Mesenchymal stem cell (in vitro differentiated cells and primary cell): ENCODE results near the gene MORC2.

Source experiments
- DNase-seq: peaks from one replicate; pipeline ENCODE4 v3.0.0-alpha.2; 2013
- H2AFZ ChIP-seq: one replicate; pipeline ENCODE4 v1.6.1; 2013; ENCODE audit warnings: low read depth, mild to moderate bottlenecking, control low read depth, inconsistent platforms, low read length, moderate library complexity
- H2AK5ac ChIP-seq: 2 replicates; pipeline ENCODE4 v1.6.1; 2013; ENCODE audit warnings: low read length, moderate library complexity, mild to moderate bottlenecking, inconsistent platforms; ENCODE audit not compliant: severe bottlenecking
- H2BK120ac ChIP-seq: one replicate; pipeline ENCODE4 v1.6.1; 2013; ENCODE audit warnings: low read depth, mild to moderate bottlenecking, inconsistent platforms, low read length, moderate library complexity
- H2BK12ac ChIP-seq, 2 experiments: one replicate each; pipeline ENCODE4 v1.6.1; 2013; ENCODE audit warnings: inconsistent platforms in 2 of 2, low read length in 2 of 2, mild to moderate bottlenecking in 2 of 2, moderate library complexity in 2 of 2, control low read depth in 1 of 2
- H2BK15ac ChIP-seq: one replicate; pipeline ENCODE4 v1.6.1; 2013; ENCODE audit warnings: mild to moderate bottlenecking, low read depth, inconsistent platforms; ENCODE audit not compliant: poor library complexity, severe bottlenecking
- H2BK5ac ChIP-seq: 2 replicates; pipeline ENCODE4 v1.6.1; 2013; ENCODE audit warnings: low read depth, mild to moderate bottlenecking, low read length, control low read depth, inconsistent platforms; ENCODE audit not compliant: poor library complexity, severe bottlenecking
- H3K14ac ChIP-seq, 2 experiments: one replicate each; pipeline ENCODE4 v1.6.1; 2013; ENCODE audit warnings: inconsistent platforms in 2 of 2, low read length in 2 of 2, control low read depth in 1 of 2, mild to moderate bottlenecking in 1 of 2, moderate library complexity in 1 of 2
- H3K18ac ChIP-seq, 2 experiments: one replicate each; pipeline ENCODE4 v1.6.1; 2013; ENCODE audit warnings: inconsistent platforms in 2 of 2, low read length in 2 of 2, control low read depth in 1 of 2, low read depth in 1 of 2, mild to moderate bottlenecking in 1 of 2
- H3K23ac ChIP-seq, 2 experiments: one replicate each; pipeline ENCODE4 v1.6.1; 2013; ENCODE audit warnings: inconsistent platforms in 2 of 2, low read length in 2 of 2, mild to moderate bottlenecking in 2 of 2, moderate library complexity in 2 of 2, control low read depth in 1 of 2
- H3K27ac ChIP-seq: 2 replicates; pipeline ENCODE4 v1.5.1; 2013; ENCODE audit warnings: mild to moderate bottlenecking, moderate library complexity, low read length, control low read depth, inconsistent platforms; ENCODE audit not compliant: poor library complexity, severe bottlenecking
- H3K27me3 ChIP-seq, 2 experiments: 2 replicates each; pipeline versions ENCODE4 v1.6.1 to v1.7.0; 2013; ENCODE audit warnings: low read length in 2 of 2, mild to moderate bottlenecking in 2 of 2, moderate library complexity in 2 of 2, control low read depth in 1 of 2, inconsistent platforms in 1 of 2; ENCODE audit not compliant: control insufficient read depth in 1 of 2, insufficient read depth in 1 of 2
- H3K36me3 ChIP-seq, 2 experiments: 2 replicates each; pipeline versions ENCODE4 v1.6.1 to v1.7.0; 2013; ENCODE audit warnings: low read length in 2 of 2, control low read depth in 1 of 2, inconsistent platforms in 1 of 2, low read depth in 1 of 2, mild to moderate bottlenecking in 1 of 2; ENCODE audit not compliant: insufficient read depth in 2 of 2, control insufficient read depth in 1 of 2
- H3K4ac ChIP-seq, 2 experiments: one replicate each; pipeline ENCODE4 v1.6.1; 2013; ENCODE audit warnings: inconsistent platforms in 2 of 2, low read length in 2 of 2, mild to moderate bottlenecking in 2 of 2, moderate library complexity in 2 of 2, control low read depth in 1 of 2, low read depth in 1 of 2
- H3K4me1 ChIP-seq: 2 replicates; pipeline ENCODE4 v1.6.1; 2013; ENCODE audit warnings: low read depth, low read length, control low read depth; ENCODE audit not compliant: control insufficient read depth, insufficient read depth
- H3K4me2 ChIP-seq: 2 replicates; pipeline ENCODE4 v1.6.1; 2013; ENCODE audit warnings: low read length, mild to moderate bottlenecking, inconsistent platforms; ENCODE audit not compliant: poor library complexity, severe bottlenecking
- H3K4me3 ChIP-seq, 2 experiments: 2 replicates each; pipeline versions ENCODE4 v1.5.1 to v1.7.0; 2013; ENCODE audit warnings: low read length in 2 of 2, mild to moderate bottlenecking in 2 of 2, control low read depth in 1 of 2, low read depth in 1 of 2; ENCODE audit not compliant: insufficient read depth in 1 of 2
- H3K79me1 ChIP-seq: replicated peaks from 2 replicates; pipeline ENCODE4 v1.6.1; 2013; ENCODE audit warnings: mild to moderate bottlenecking, control low read depth, low read length, inconsistent platforms; ENCODE audit not compliant: poor library complexity, severe bottlenecking
- H3K9ac ChIP-seq: 2 replicates; pipeline ENCODE4 v1.7.0; 2013; ENCODE audit warnings: mild to moderate bottlenecking, low read length, moderate library complexity
- H3K9me3 ChIP-seq: 2 replicates; pipeline ENCODE4 v1.7.0; 2013; ENCODE audit warnings: mild to moderate bottlenecking, low read length; ENCODE audit not compliant: control insufficient read depth
- H4K8ac ChIP-seq: one replicate; pipeline ENCODE4 v1.6.1; 2013; ENCODE audit warnings: inconsistent platforms, mild to moderate bottlenecking, low read length, moderate library complexity
- H4K91ac ChIP-seq: one replicate; pipeline ENCODE4 v1.6.1; 2013; ENCODE audit warnings: mild to moderate bottlenecking, low read length, inconsistent platforms
- WGBS: methylation state at CpG from one replicate; pipeline ENCODE4 v1.1.7; 2013; ENCODE audit warnings: mixed read lengths; 5-methylcytosine and 5-hydroxymethylcytosine counted together

MORC2 gene

DNA sequence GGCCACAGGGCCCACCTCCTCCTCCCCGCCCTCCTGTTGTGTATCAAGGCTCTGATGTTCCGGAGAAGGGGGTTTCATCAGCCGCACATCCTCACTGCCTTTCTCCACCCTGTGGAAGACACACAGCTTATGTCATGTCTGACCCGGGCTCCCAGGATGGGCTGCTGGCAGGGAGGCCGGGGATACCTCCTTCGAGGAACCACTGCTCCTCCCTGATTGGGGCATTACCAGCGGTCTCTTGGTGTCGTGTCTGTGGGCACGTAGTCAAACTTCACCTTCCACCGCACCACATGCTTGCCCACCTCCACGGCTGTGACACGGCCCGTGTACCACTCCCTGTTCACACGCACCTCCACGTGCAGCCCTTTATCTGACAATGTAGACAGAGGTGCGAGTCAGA is 35.9 kb downstream of the MORC2 start:
- 96% methylated on average over 16 of the region's 16 CpGs for WGBS

DNA sequence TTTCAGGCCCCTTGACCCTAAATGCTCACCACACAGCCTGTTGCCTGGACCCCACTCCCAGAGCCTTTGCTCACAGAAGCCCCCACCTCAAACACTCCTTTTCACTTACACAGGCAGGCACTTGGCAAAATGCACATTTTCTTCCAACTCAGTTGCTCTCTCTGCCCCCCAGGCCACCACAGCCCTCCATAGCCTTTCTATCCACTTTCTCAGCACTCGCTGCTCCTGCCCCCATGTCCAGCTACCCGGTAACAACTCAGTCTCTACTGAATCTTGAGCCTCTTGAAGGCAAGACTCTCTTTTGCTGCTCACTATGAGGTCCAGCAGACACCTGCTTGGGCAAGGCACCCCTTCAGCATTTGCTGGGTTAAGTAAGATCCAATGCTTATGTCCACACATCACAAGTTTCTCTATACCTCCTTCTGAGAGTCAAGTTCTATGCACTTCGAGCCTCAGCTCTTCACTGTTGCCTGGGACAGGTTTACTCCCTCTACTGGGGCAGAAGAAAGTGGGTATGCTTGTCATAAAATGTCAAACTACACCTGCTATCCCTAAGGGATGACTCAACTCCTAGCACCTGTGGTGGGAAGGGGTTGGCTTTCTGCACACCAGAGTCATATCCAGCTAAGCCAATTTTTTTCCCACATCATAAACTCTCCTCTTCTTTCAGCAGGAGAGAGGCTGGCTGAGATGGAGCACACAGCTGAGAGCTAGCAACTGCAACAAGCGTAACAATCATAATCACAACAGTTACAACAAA is 36.9 kb downstream of the MORC2 start:
- H3K4me1 ChIP-seq, result no peaks in the 10 kb centered on the region
- H3K4me2 ChIP-seq, result no peak overlapping the region
- H3K23ac ChIP-seq, result no peak overlapping the region
- H2BK12ac ChIP-seq, result no peak overlapping the region
- no peak overlapping the region for H2AFZ ChIP-seq
- no peak overlapping the region for H3K14ac ChIP-seq
- no peak overlapping the region for H3K27ac ChIP-seq
- H4K91ac ChIP-seq, result no peak overlapping the region
- no peak for DNase-seq
- no peak overlapping the region for H3K9ac ChIP-seq
- H4K8ac ChIP-seq, result no peak overlapping the region
- no peaks in the 10 kb centered on the region for H3K9me3 ChIP-seq
- peaks cover 77 to 98% of the 10 kb centered on the region in 2 experiments for H3K36me3 ChIP-seq
- no peak overlapping the region for H3K4ac ChIP-seq
- no peak overlapping the region for H3K4me3 ChIP-seq
- H3K18ac ChIP-seq, result no peak overlapping the region
- H2BK120ac ChIP-seq, result no peak overlapping the region
- H2BK15ac ChIP-seq, result no peak overlapping the region
- H2AK5ac ChIP-seq, result no peak overlapping the region
- H3K79me1 ChIP-seq, result peaks cover 25% of the 10 kb centered on the region
- no peaks in the 10 kb centered on the region for H3K27me3 ChIP-seq
- 98% methylated on average over 2 of the region's 4 CpGs for WGBS
- H2BK5ac ChIP-seq, result no peak overlapping the region

More for the DNA sequence above, 35.9 kb downstream of the MORC2 start:
- Histone ChIP-seq H3K18ac (no peak overlapping the region), H3K79me1 (peaks cover 28% of the 10 kb centered on the region), H2BK120ac (no peak overlapping the region), H3K23ac (no peak overlapping the region), H4K91ac (no peak overlapping the region), H2BK12ac (no peak overlapping the region), H3K4ac (no peak overlapping the region), H3K27ac (no peak overlapping the region), H2BK5ac (no peak overlapping the region), H3K4me2 (no peak overlapping the region), H3K4me1 (no peaks in the 10 kb centered on the region), H3K27me3 (no peaks in the 10 kb centered on the region), H3K36me3 (peaks cover 77 to 98% of the 10 kb centered on the region in 2 experiments), H3K9me3 (no peaks in the 10 kb centered on the region), H2AK5ac (no peak overlapping the region), H3K14ac (no peak overlapping the region), H3K4me3 (no peak overlapping the region), H4K8ac (no peak overlapping the region), H2BK15ac (no peak overlapping the region), H2AFZ (no peak overlapping the region), H3K9ac (no peak overlapping the region)
- DNase-seq, result no peak

DNA sequence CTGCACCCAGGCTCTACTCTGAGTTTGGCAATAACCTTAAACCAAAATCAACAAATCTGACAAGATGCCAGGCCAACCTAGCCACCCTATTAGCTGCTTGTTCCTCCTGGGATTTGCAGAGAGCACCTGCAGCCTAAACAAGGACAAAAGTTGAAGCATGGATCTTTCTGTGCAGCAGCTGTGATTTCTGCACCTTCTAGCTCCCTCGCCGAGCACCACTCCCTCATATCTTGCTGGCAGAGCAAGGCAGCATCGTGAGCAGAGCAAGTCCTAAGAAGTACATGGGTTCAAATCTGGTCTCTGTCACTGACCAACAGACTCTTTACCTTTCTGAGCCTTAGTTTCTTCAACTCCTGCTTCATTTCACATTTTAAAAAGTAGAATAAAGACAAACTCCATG is 38.3 kb downstream of the MORC2 start:
- Histone ChIP-seq H3K27ac (no peak overlapping the region), H3K36me3 (peaks cover 84 to 97% of the 10 kb centered on the region in 2 experiments), H2BK5ac (no peak overlapping the region), H4K91ac (no peak overlapping the region), H3K23ac (no peak overlapping the region), H2AFZ (no peak overlapping the region), H3K4me1 (no peaks in the 10 kb centered on the region), H2BK120ac (no peak overlapping the region), H3K4me3 (no peak overlapping the region), H2BK15ac (no peak overlapping the region), H4K8ac (no peak overlapping the region), H2BK12ac (no peak overlapping the region), H3K27me3 (no peaks in the 10 kb centered on the region), H3K4ac (no peak overlapping the region), H3K79me1 (peaks cover 22% of the 10 kb centered on the region), H3K9ac (no peak overlapping the region), H3K18ac (no peak overlapping the region), H3K9me3 (no peaks in the 10 kb centered on the region), H3K4me2 (no peak overlapping the region), H2AK5ac (no peak overlapping the region), H3K14ac (no peak overlapping the region)
- 97% methylated on average over 3 of the region's 3 CpGs for WGBS
- no peak for DNase-seq

DNA sequence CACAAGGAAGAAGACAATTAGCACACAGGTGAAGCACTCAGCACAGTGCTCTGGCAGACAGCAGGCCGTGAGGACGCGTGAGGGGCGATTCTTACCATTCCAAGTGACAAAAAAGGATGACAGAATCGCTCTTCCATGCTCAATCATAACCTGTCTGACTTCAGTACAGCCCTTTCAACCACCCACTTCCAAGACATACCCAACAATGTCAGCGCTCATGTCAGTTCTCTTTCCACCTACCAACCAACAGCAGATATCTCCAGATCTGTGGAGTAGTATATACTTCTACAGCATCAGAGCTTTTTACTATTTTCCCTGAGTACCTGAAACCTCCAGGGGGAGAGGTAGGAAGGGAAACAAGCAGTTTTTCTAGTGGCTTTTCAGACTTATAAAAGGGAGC is 40.2 kb downstream of the MORC2 start:
- H2BK5ac ChIP-seq, result no peak overlapping the region
- H3K4ac ChIP-seq, result no peak overlapping the region
- H4K91ac ChIP-seq, result no peak overlapping the region
- H3K4me3 ChIP-seq, result no peak overlapping the region
- H2BK12ac ChIP-seq, result no peak overlapping the region
- H3K36me3 ChIP-seq, result peaks cover 80 to 91% of the 10 kb centered on the region in 2 experiments
- H3K9me3 ChIP-seq, result no peaks in the 10 kb centered on the region
- no peak overlapping the region for H3K9ac ChIP-seq
- H3K79me1 ChIP-seq, result peaks cover 22% of the 10 kb centered on the region
- H3K23ac ChIP-seq, result no peak overlapping the region
- WGBS, result 97% methylated on average over 6 of the region's 6 CpGs
- H3K14ac ChIP-seq, result no peak overlapping the region
- H4K8ac ChIP-seq, result no peak overlapping the region
- peak overlapping the region; percentile 3 for H2AFZ ChIP-seq
- no peak overlapping the region for H3K27ac ChIP-seq
- H3K27me3 ChIP-seq, result no peaks in the 10 kb centered on the region
- no peak overlapping the region for H3K4me2 ChIP-seq
- H2BK15ac ChIP-seq, result no peak overlapping the region
- no peak overlapping the region for H2BK120ac ChIP-seq
- H3K18ac ChIP-seq, result no peak overlapping the region
- H3K4me1 ChIP-seq, result no peaks in the 10 kb centered on the region
- H2AK5ac ChIP-seq, result no peak overlapping the region
- DNase-seq, result no peak
